Lung (tissue), 12 donors: ENCODE data around the gene TAF1D. TPM values are rescaled to one million over a fixed set of nuclear protein-coding genes. Genes with fewer than 3 reads are reported as not detected.

Experiments
- ATAC-seq: fragments of 200-7000 bp; cut with Tn5 transposase; one replicate; pipeline ENCODE4 v1.9.1; 2020; ENCODE audit warnings: moderate number of reproducible peaks; ENCODE audit not compliant: insufficient read depth, low FRiP score
- DNase-seq, 3 donors: peaks; one replicate each; pipeline ENCODE4 v3.0.0-alpha.2; 2013 to 2017
- H3K27ac ChIP-seq, 2 donors: one replicate each; pipeline ENCODE4 v1.5.1; 2013; ENCODE audit warnings: mild to moderate bottlenecking in 2 of 2, moderate library complexity in 2 of 2, control low read depth in 1 of 2, inconsistent platforms in 1 of 2, low read depth in 1 of 2, low read length in 1 of 2
- H3K27me3 ChIP-seq, 3 donors: one replicate each; pipeline ENCODE4 v1.5.1; 2013; ENCODE audit warnings: low read length in 2 of 3; ENCODE audit not compliant: control insufficient read depth in 3 of 3, insufficient read depth in 3 of 3
- H3K36me3 ChIP-seq, 4 donors: one replicate each; pipeline ENCODE4 v1.5.1; 2013; ENCODE audit warnings: low read length in 4 of 4, mild to moderate bottlenecking in 1 of 4, moderate library complexity in 1 of 4; ENCODE audit not compliant: control insufficient read depth in 4 of 4, insufficient read depth in 4 of 4
- H3K4me1 ChIP-seq, 5 donors: one replicate each; pipeline ENCODE4 v1.5.1; 2013; ENCODE audit warnings: low read length in 5 of 5, mild to moderate bottlenecking in 2 of 5, moderate library complexity in 1 of 5; ENCODE audit not compliant: control insufficient read depth in 5 of 5, insufficient read depth in 5 of 5
- H3K4me3 ChIP-seq: one replicate; pipeline ENCODE4 v1.5.1; 2013; ENCODE audit warnings: mild to moderate bottlenecking, control low read depth, moderate library complexity
- H3K9ac ChIP-seq, 2 donors: one replicate each; pipeline ENCODE4 v1.5.1; 2013; ENCODE audit warnings: low read length in 2 of 2, control low read depth in 1 of 2; ENCODE audit not compliant: insufficient read depth in 1 of 2
- H3K9me3 ChIP-seq, 4 donors: one replicate each; pipeline ENCODE4 v1.5.1; 2013; ENCODE audit warnings: low read length in 3 of 4, mild to moderate bottlenecking in 1 of 4, moderate library complexity in 1 of 4; ENCODE audit not compliant: control insufficient read depth in 4 of 4, insufficient read depth in 3 of 4
- WGBS, 2 donors: extraction: QIAGEN DNeasy Blood & Tissue Kit; methylation state at CpG; one replicate each; pipeline ENCODE4 v1.1.7; 2013; 5-methylcytosine and 5-hydroxymethylcytosine counted together
- polyA plus RNA-seq, 2 donors: library from polyadenylated mRNA; stranded (reverse); fragments of 200-250 nt; gene quantifications; one replicate each; pipeline ENCODE4 v1.2.1, GENCODE V29; 2013
- total RNA-seq, 2 donors: library from RNA; depleted of rRNA in 1 of 2; stranded (reverse); fragments of >200 nt in 1 of 2; gene quantifications; one replicate each; pipeline ENCODE4 v1.2.1, GENCODE V29; 2014 to 2021
- TF ChIP-seq, protein P1 (sequence below): IDR thresholded peaks from 2 replicates; pipeline ENCODE4 v1.5.1; 2012; ENCODE audit warnings: mild to moderate bottlenecking; ENCODE audit errors: control extremely low read depth, extremely low read depth
- donor health status: control.
- donor health status: control.
- donor health status: Bipolar disorder and iron deficiency.
- donor health status: healthy.
- donor health status: DM: yes; HTN: yes; CAD: no.

Gene TAF1D
- total and polyA plus RNA-seq, 4 donors = 58.1 to 315 (median 148) TPM

DNA sequence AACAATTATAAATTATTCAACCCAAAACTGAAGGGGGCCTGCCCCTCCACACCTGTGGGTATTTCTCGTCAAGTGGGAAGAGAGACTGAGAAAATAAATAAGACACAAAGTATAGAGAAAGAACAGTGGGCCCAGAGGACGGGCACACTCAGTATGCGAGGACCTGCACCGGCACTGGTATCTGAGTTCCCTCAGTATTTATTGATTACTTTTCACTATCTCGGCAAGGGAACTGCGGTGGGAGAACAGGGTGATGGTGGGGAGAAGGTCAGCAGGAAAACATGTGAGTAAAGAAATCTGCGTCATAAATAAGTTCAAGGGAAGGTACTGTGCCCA, 3.3 kb upstream of the TAF1D start:
- WGBS, 2 donors = 71% methylated on average over 7 of the region's 7 CpGs
- TF ChIP-seq, protein P1, sequence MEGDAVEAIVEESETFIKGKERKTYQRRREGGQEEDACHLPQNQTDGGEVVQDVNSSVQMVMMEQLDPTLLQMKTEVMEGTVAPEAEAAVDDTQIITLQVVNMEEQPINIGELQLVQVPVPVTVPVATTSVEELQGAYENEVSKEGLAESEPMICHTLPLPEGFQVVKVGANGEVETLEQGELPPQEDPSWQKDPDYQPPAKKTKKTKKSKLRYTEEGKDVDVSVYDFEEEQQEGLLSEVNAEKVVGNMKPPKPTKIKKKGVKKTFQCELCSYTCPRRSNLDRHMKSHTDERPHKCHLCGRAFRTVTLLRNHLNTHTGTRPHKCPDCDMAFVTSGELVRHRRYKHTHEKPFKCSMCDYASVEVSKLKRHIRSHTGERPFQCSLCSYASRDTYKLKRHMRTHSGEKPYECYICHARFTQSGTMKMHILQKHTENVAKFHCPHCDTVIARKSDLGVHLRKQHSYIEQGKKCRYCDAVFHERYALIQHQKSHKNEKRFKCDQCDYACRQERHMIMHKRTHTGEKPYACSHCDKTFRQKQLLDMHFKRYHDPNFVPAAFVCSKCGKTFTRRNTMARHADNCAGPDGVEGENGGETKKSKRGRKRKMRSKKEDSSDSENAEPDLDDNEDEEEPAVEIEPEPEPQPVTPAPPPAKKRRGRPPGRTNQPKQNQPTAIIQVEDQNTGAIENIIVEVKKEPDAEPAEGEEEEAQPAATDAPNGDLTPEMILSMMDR = no peak
- no peak overlapping the region for H3K4me3 ChIP-seq
- H3K4me1 ChIP-seq = peaks cover 3 to 9% (median 5%) of the 10 kb centered on the region in 5 donors
- no peak overlapping the region for H3K9ac ChIP-seq
- H3K9me3 ChIP-seq = no peaks in the 10 kb centered on the region
- no peaks in the 10 kb centered on the region for H3K27me3 ChIP-seq
- H3K36me3 ChIP-seq = peaks cover 0 to 8% (median 2%) of the 10 kb centered on the region in 4 donors
- ATAC-seq = no peak
- DNase-seq = no peak
- H3K27ac ChIP-seq = peak overlapping the region in 1 of 2 donors; percentile 72

DNA sequence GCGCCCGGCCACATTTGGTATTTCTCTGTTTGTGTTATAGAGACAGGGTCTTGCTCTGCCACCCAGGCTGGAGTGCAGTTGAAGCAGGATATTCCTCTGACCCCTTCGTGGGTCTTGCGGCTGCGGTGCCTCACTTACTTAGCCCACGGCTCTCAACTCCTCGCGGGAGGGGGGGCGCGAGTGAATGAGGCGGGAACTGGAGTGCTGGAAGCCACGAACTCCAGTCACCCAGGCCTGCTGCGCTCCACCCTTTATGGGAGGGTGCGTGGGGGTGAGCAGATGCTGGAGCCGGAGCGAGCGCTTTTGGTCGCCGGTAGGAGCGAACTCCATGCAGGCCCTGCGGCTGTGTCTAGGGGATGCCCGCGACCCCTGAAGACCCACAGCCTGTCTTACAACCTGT, 2.0 kb upstream of the TAF1D start:
- Histone ChIP-seq H3K27me3 (no peaks in the 10 kb centered on the region), H3K9me3 (no peaks in the 10 kb centered on the region), H3K36me3 (peaks cover 3 to 17% (median 5%) of the 10 kb centered on the region in 4 donors), H3K27ac (no peak overlapping the region), H3K4me3 (no peak overlapping the region), H3K9ac (no peak overlapping the region), H3K4me1 (peaks cover 7 to 19% (median 9%) of the 10 kb centered on the region in 5 donors)
- DNase-seq = no peak
- ATAC-seq = no peak
- WGBS, 2 donors = 93 to 94% methylated on average over 23 of the region's 23 CpGs
- TF ChIP-seq, protein P1 = no peak

DNA sequence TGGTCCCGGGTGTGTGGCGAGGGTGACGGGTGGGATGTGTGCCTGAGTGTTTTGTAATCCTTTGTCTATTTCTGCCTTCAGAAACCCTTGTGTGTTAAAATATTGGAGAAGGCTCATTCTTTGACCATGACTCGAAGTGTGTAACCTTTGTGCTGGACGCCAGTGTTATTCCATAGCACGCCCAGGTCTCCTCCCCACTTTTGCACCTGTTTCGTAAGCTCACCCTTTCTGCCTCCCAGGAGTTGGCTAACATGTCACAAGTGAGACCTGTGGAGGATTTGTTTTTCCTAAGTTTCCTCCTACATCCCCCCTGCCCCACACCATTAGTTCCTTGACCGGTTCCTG, 559 bp upstream of the TAF1D start:
- DNase-seq (no peak), ATAC-seq (peak; percentile 31)
- H3K27me3 ChIP-seq = no peaks in the 10 kb centered on the region
- H3K27ac ChIP-seq = peak overlapping the region; percentile 97
- peaks cover 4 to 31% (median 16%) of the 10 kb centered on the region in 4 donors for H3K36me3 ChIP-seq
- peaks cover 7 to 19% (median 13%) of the 10 kb centered on the region in 5 donors for H3K4me1 ChIP-seq
- WGBS, 2 donors = 0% methylated on average over 8 of the region's 8 CpGs
- TF ChIP-seq, protein P1 = no peak
- no peaks in the 10 kb centered on the region for H3K9me3 ChIP-seq
- peak overlapping the region; percentile 92 to 97 for H3K9ac ChIP-seq
- H3K4me3 ChIP-seq = peak overlapping the region; percentile 66

DNA sequence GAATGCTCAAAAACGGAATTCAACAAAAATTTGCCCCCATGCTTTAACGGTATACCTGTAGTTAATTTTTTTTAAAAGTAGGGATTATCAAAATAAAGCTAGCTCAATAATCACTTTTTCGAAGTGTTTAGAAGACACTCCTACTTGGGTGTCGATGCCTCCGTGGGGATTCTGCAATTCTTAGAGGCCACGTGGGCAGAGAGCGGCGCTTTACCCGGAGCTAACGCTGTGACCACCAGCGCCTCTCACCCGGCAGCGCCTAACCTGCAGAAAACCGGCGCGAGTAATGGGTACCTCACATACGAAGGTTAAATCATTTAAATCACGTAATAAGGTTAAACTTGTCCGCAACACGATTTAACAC, 583 bp downstream of the TAF1D start:
- Histone ChIP-seq H3K27ac (peak overlapping the region; percentile 92 to 97), H3K4me1 (peaks cover 5 to 19% (median 10%) of the 10 kb centered on the region in 5 donors), H3K27me3 (no peaks in the 10 kb centered on the region), H3K9me3 (no peaks in the 10 kb centered on the region), H3K9ac (peak overlapping the region; percentile 90 to 92), H3K36me3 (peaks cover 4 to 41% (median 20%) of the 10 kb centered on the region in 4 donors), H3K4me3 (peak overlapping the region; percentile 87)
- 0% methylated on average over 20 of the region's 20 CpGs for WGBS, 2 donors
- TF ChIP-seq, protein P1 = no peak
- peak; percentile 37 for ATAC-seq
- DNase-seq = peak; percentile 65 to 69 (median 65)
